IMR-90 (cell line): Measurements from ENCODE around the gene WNT7A. TPM values are rescaled to one million over a fixed set of nuclear protein-coding genes. Genes with fewer than 3 reads are reported as not detected.

Experiments
- ATAC-seq: fragments of 200-7000 bp; cut with Tn5 transposase; 2 replicates; pipeline ENCODE4 v1.9.1; 2020; ENCODE audit warnings: low read depth, mild to moderate bottlenecking, moderate library complexity
- BruUV-seq: library from RNA; stranded (reverse); fragments of 400-500 nt; replicated peaks from 2 replicates; lab custom pipeline; 2021; lab: Mats Ljungman, UMichigan
- CTCF ChIA-PET: fragments of 300-600 bp; formaldehyde crosslinking; extraction: SDS; loops from one replicate; lab custom pipeline; 2021; ENCODE audit warnings: antibody characterized with exemption; lab: Yijun Ruan, JAX
- POLR2A ChIA-PET: fragments of 300-600 bp; sonication (Branson Sonifier 250); formaldehyde crosslinking; loops from one replicate; lab custom pipeline; 2022; ENCODE audit warnings: antibody characterized with exemption; ENCODE audit not compliant: unreplicated experiment; lab: Charles Lee
- DNase-seq: peaks from one replicate; pipeline ENCODE4 v3.0.0; 2013
- H2AFZ ChIP-seq: replicated peaks from 2 replicates; pipeline ENCODE3; 2013; ENCODE audit warnings: low read length, mild to moderate bottlenecking; ENCODE audit not compliant: poor library complexity
- H2AK5ac ChIP-seq: 2 replicates; pipeline ENCODE4 v1.6.1; 2013; ENCODE audit warnings: low read depth, low read length, inconsistent platforms
- H2AK9ac ChIP-seq: replicated peaks from 2 replicates; pipeline ENCODE3; 2013; ENCODE audit warnings: mild to moderate bottlenecking, low read depth, low read length, moderate library complexity; ENCODE audit not compliant: poor library complexity
- H2BK120ac ChIP-seq: 2 replicates; pipeline ENCODE4 v1.6.1; 2013; ENCODE audit warnings: low read depth, low read length, inconsistent platforms
- H2BK15ac ChIP-seq: 3 replicates; pipeline ENCODE4 v1.6.1; 2013; ENCODE audit warnings: low read depth, low read length, inconsistent platforms
- H2BK20ac ChIP-seq: 2 replicates; pipeline ENCODE4 v1.6.1; 2013; ENCODE audit warnings: low read depth, mild to moderate bottlenecking, inconsistent platforms, low read length, moderate library complexity
- H2BK5ac ChIP-seq: 2 replicates; pipeline ENCODE4 v1.6.1; 2013; ENCODE audit warnings: mild to moderate bottlenecking, low read depth, low read length, inconsistent platforms; ENCODE audit not compliant: poor library complexity, severe bottlenecking
- H3K14ac ChIP-seq: replicated peaks from 2 replicates; pipeline ENCODE4 v1.6.1; 2013; ENCODE audit warnings: low read depth, low read length, inconsistent platforms
- H3K18ac ChIP-seq: 2 replicates; pipeline ENCODE4 v1.6.1; 2013; ENCODE audit warnings: low read depth, low read length, control low read depth
- H3K23ac ChIP-seq: 2 replicates; pipeline ENCODE4 v1.6.1; 2013; ENCODE audit warnings: low read depth, low read length, inconsistent platforms
- H3K27ac ChIP-seq: 2 replicates; pipeline ENCODE4 v1.5.1; 2013; ENCODE audit warnings: mild to moderate bottlenecking, control low read depth, low read length; ENCODE audit not compliant: insufficient read depth
- H3K27me3 ChIP-seq: 2 replicates; pipeline ENCODE4 v1.6.1; 2013; ENCODE audit warnings: low read length; ENCODE audit not compliant: control insufficient read depth, insufficient read depth
- H3K36me3 ChIP-seq: 2 replicates; pipeline ENCODE4 v1.6.1; 2013; ENCODE audit warnings: low read length, mixed read lengths; ENCODE audit not compliant: control insufficient read depth, insufficient read depth
- H3K4ac ChIP-seq: 2 replicates; pipeline ENCODE4 v1.6.1; 2013; ENCODE audit warnings: low read depth, low read length, inconsistent platforms
- H3K4me1 ChIP-seq: 2 replicates; pipeline ENCODE4 v1.6.1; 2013; ENCODE audit warnings: low read length, mixed read lengths; ENCODE audit not compliant: control insufficient read depth, insufficient read depth
- H3K4me2 ChIP-seq: 2 replicates; pipeline ENCODE4 v1.6.1; 2013; ENCODE audit warnings: low read depth, mild to moderate bottlenecking, control low read depth, low read length, moderate library complexity
- H3K4me3 ChIP-seq: 2 replicates; pipeline ENCODE4 v1.5.1; 2013; ENCODE audit warnings: low read depth, mild to moderate bottlenecking, control low read depth, low read length, moderate library complexity; ENCODE audit not compliant: insufficient read depth
- H3K56ac ChIP-seq: 2 replicates; pipeline ENCODE4 v1.6.1; 2013; ENCODE audit warnings: low read length, inconsistent platforms; ENCODE audit not compliant: insufficient read depth; ENCODE audit errors: extremely low read depth
- H3K79me1 ChIP-seq, 2 experiments: 2 replicates each; pipeline ENCODE4 v1.6.1; 2013; ENCODE audit warnings: low read length in 2 of 2, inconsistent platforms in 1 of 2, low read depth in 1 of 2
- H3K9ac ChIP-seq: 2 replicates; pipeline ENCODE4 v1.6.1; 2013; ENCODE audit warnings: low read depth, low read length, control low read depth
- H3K9me1 ChIP-seq: 2 replicates; pipeline ENCODE4 v1.6.1; 2013; ENCODE audit warnings: low read length, inconsistent platforms; ENCODE audit not compliant: insufficient read depth
- H3K9me3 ChIP-seq: 2 replicates; pipeline ENCODE4 v1.6.1; 2013; ENCODE audit warnings: low read length; ENCODE audit not compliant: control insufficient read depth, insufficient read depth
- H4K20me1 ChIP-seq: 2 replicates; pipeline ENCODE4 v1.6.1; 2013; ENCODE audit warnings: low read length, inconsistent platforms; ENCODE audit not compliant: insufficient read depth
- H4K5ac ChIP-seq: 2 replicates; pipeline ENCODE4 v1.6.1; 2013; ENCODE audit warnings: mild to moderate bottlenecking, low read depth, low read length, control low read depth
- H4K8ac ChIP-seq, 2 experiments: 2 replicates each; pipeline ENCODE4 v1.6.1; 2013; ENCODE audit warnings: low read depth in 2 of 2, low read length in 2 of 2, control low read depth in 1 of 2, inconsistent platforms in 1 of 2
- H4K91ac ChIP-seq: 2 replicates; pipeline ENCODE4 v1.6.1; 2013; ENCODE audit warnings: low read depth, low read length, inconsistent platforms; ENCODE audit not compliant: insufficient read depth
- CTCF ChIP-seq: conservative IDR thresholded peaks from 2 replicates; pipeline ENCODE4 v1.5.1; 2012; ENCODE audit warnings: mild to moderate bottlenecking, low read depth, low read length, improper control_type of control experiment
- MXI1 ChIP-seq: IDR thresholded peaks from 2 replicates; pipeline ENCODE4 v1.6.1; 2012; ENCODE audit warnings: low read depth, mild to moderate bottlenecking, low read length, moderate library complexity, borderline replicate concordance
- RAD21 ChIP-seq: IDR thresholded peaks from 2 replicates; pipeline ENCODE4 v1.6.1; 2012; ENCODE audit warnings: low read length, improper control_type of control experiment
- RFX5 ChIP-seq: IDR thresholded peaks from 2 replicates; pipeline ENCODE4 v1.8.0; 2012; ENCODE audit warnings: low read depth, mild to moderate bottlenecking, low read length, moderate library complexity
- WGBS, 2 experiments: methylation state at CpG; one replicate each; pipeline versions ENCODE4 v1.1.5 to v1.1.7; 2013; ENCODE audit warnings: missing lambda C conversion rate in 2 of 2; ENCODE audit not compliant: insufficient read length in 1 of 2; ENCODE audit errors: extremely low coverage in 2 of 2; 5-methylcytosine and 5-hydroxymethylcytosine counted together
- dilution Hi-C: fragments of 300-500 bp; cut with HindIII; formaldehyde crosslinking; loops from one replicate; pipeline ENCODE4 v1.14.3; 2018; ENCODE audit warnings: low sequenced_read_pairs; ENCODE audit not compliant: unreplicated experiment
- in situ Hi-C: fragments of 300-500 bp; cut with MboI; formaldehyde crosslinking; loops from 3 replicates; pipeline ENCODE4 v1.14.3; 2019; ENCODE audit warnings: low sequenced_read_pairs, inconsistent platforms, mixed read lengths
- intact Hi-C: fragments of 100-400 bp; cut with micrococcal nuclease; formaldehyde crosslinking; loops from 2 replicates; pipeline ENCODE4 v1.10.0; 2022
- polyA plus RNA-seq, 3 experiments: library from polyadenylated mRNA; depleted of rRNA; stranded (reverse); fragments of >200 nt; gene quantifications; 2 replicates each; pipeline ENCODE4 v1.2.3, GENCODE V29; 2012; ENCODE audit warnings: low replicate concordance in 1 of 3
- total RNA-seq: library from RNA; depleted of rRNA; stranded (reverse); fragments of >200 nt; gene quantifications from 2 replicates; pipeline ENCODE4 v1.2.3, GENCODE V29; 2012

The WNT7A gene
- total and polyA plus RNA-seq, 2 of the 4 experiments (the other 2 are of a cell fraction), result not detected

GRCh38 chr3:13772321-13772745 lies 107.5 kb downstream of the WNT7A start (continued):
- TF ChIP-seq MXI1 (no peak), RFX5 (no peak), RAD21 (no peak)

DNA sequence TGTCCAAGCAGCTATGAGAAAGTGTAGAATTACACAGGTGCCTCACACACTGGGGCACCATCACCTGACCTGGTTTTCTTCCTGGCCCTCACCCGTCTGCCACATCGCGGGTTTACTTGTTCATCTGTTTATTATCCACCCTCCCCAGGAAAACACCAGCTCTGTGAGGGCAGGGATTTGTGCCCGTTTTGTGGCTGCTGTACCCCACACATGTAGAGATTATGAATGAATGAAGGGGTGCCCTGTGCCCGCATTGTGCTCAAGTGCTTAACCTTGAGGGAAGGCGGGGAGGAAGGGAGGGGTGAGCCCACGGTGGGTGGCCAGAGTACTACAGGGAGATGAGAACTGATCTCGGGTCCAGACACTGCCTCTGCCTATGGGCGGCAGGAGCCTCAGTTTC lies 108.4 kb downstream of the WNT7A start:
- Histone ChIP-seq H3K9me3 (peaks cover 15% of the 10 kb centered on the region), H2BK5ac (no peak overlapping the region), H3K23ac (no peak overlapping the region), H3K4ac (no peak overlapping the region), H4K20me1 (no peaks in the 10 kb centered on the region), H3K4me2 (no peak overlapping the region), H3K36me3 (no peaks in the 10 kb centered on the region), H4K91ac (no peak overlapping the region), H3K9ac (no peak overlapping the region), H3K18ac (no peak overlapping the region), H2BK20ac (no peak overlapping the region), H2AK5ac (no peak overlapping the region), H3K9me1 (no peaks in the 10 kb centered on the region), H3K4me3 (no peak overlapping the region), H3K14ac (no peak overlapping the region), H2AK9ac (no peak overlapping the region), H2AFZ (no peak overlapping the region), H3K27ac (no peak overlapping the region), H3K56ac (no peak overlapping the region), H3K27me3 (no peaks in the 10 kb centered on the region), H3K4me1 (no peaks in the 10 kb centered on the region), H4K8ac (no peak overlapping the region), H3K79me1 (no peaks in the 10 kb centered on the region), H2BK15ac (no peak overlapping the region), H2BK120ac (no peak overlapping the region), H4K5ac (no peak overlapping the region)
- ATAC-seq (no peak), DNase-seq (no peak)
- WGBS, 2 experiments, result 69% methylated on average over 3 of the region's 9 CpGs; no CpG with 5 or more reads in 1 of the 2 experiments
- BruUV-seq, result no TSS peak
- in situ Hi-C loops, result no loop called here
- TF ChIP-seq CTCF, result no peak
- ChIA-PET CTCF (no interaction called here), POLR2A (no interaction called here)
- intact Hi-C loops, result no loop called here
- dilution Hi-C loops, result no loop called here
